CD14-positive monocyte (primary cell): ENCODE data around the gene MSGN1. TPM values are rescaled to one million over a fixed set of nuclear protein-coding genes. Genes with fewer than 3 reads are reported as not detected.

Source experiments
- DNase-seq, 3 donors: peaks; one replicate each; pipeline ENCODE4 v3.0.0-alpha.2; 2011 to 2022
- H2AFZ ChIP-seq: 2 replicates; pipeline ENCODE4 v1.6.0; 2012; ENCODE audit warnings: mild to moderate bottlenecking, low read depth, low read length, inconsistent platforms; ENCODE audit not compliant: insufficient read depth, poor library complexity, severe bottlenecking
- H3K27ac ChIP-seq, 2 donors: 1 replicate in 1 of 2; 2 replicates in 1 of 2; pipeline ENCODE4 v1.5.1; 2012 to 2013; ENCODE audit warnings: low read length in 2 of 2, control low read depth in 1 of 2, inconsistent platforms in 1 of 2, low read depth in 1 of 2, mild to moderate bottlenecking in 1 of 2
- H3K27me3 ChIP-seq, 2 donors: one replicate each; pipeline versions ENCODE4 v1.6.0 to v1.6.1; 2011 to 2013; ENCODE audit warnings: low read length in 2 of 2; ENCODE audit not compliant: control insufficient read depth in 2 of 2, insufficient read depth in 2 of 2
- H3K36me3 ChIP-seq, 2 donors: replicated peaks in 1 of 2; 1 replicate in 1 of 2; 2 replicates in 1 of 2; pipeline versions ENCODE4 v1.5.1 to v1.6.1; 2012 to 2013; ENCODE audit warnings: low read length in 2 of 2, control low read depth in 1 of 2, inconsistent platforms in 1 of 2, mild to moderate bottlenecking in 1 of 2; ENCODE audit not compliant: insufficient read depth in 2 of 2, control insufficient read depth in 1 of 2
- H3K4me1 ChIP-seq, 2 donors: 1 replicate in 1 of 2; 2 replicates in 1 of 2; pipeline versions ENCODE4 v1.5.1 to v1.6.1; 2012 to 2013; ENCODE audit warnings: low read length in 2 of 2, control low read depth in 1 of 2, inconsistent platforms in 1 of 2, mild to moderate bottlenecking in 1 of 2, moderate library complexity in 1 of 2; ENCODE audit not compliant: insufficient read depth in 2 of 2, control insufficient read depth in 1 of 2
- H3K4me2 ChIP-seq: replicated peaks from 2 replicates; pipeline ENCODE3; 2012; ENCODE audit warnings: low read length, moderate library complexity, mild to moderate bottlenecking; ENCODE audit not compliant: poor library complexity, severe bottlenecking; ENCODE audit errors: extremely low read depth
- H3K4me3 ChIP-seq, 3 experiments: fragments of 200-600 bp in 1 of 3; sonication (generic) in 1 of 3; replicated peaks in 1 of 3; 1 replicate in 2 of 3; 2 replicates in 1 of 3; pipeline ENCODE4 v1.5.1; 2011 to 2013; ENCODE audit warnings: low read length in 3 of 3, mild to moderate bottlenecking in 3 of 3, control low read depth in 2 of 3, low read depth in 2 of 3, inconsistent platforms in 1 of 3, moderate library complexity in 1 of 3
- H3K79me2 ChIP-seq: 2 replicates; pipeline ENCODE4 v1.6.0; 2012; ENCODE audit warnings: mild to moderate bottlenecking, control low read depth, inconsistent platforms, low read length, moderate library complexity; ENCODE audit not compliant: insufficient read depth
- H3K9ac ChIP-seq: 2 replicates; pipeline ENCODE4 v1.6.0; 2017; ENCODE audit warnings: low read length, mild to moderate bottlenecking; ENCODE audit not compliant: insufficient read depth, poor library complexity, severe bottlenecking
- H3K9me3 ChIP-seq, 2 donors: replicated peaks in 1 of 2; 1 replicate in 1 of 2; 2 replicates in 1 of 2; pipeline versions ENCODE4 v1.5.1 to v1.6.1; 2012 to 2013; ENCODE audit warnings: low read length in 2 of 2, control low read depth in 1 of 2; ENCODE audit not compliant: control insufficient read depth in 1 of 2, insufficient read depth in 1 of 2
- H4K20me1 ChIP-seq: 2 replicates; pipeline ENCODE4 v1.6.0; 2012; ENCODE audit warnings: mild to moderate bottlenecking, low read length, control low read depth, moderate library complexity; ENCODE audit not compliant: insufficient read depth
- H3K27ac Mint-ChIP-seq, 7 donors: one replicate each; pipeline ENCODE4 v1.8.0; 2020; ENCODE audit warnings: mild to moderate bottlenecking in 7 of 7, mixed read lengths in 7 of 7, moderate library complexity in 6 of 7, inconsistent platforms in 2 of 7
- H3K27me3 Mint-ChIP-seq, 3 donors: one replicate each; pipeline ENCODE4 v1.8.0; 2021 to 2022; ENCODE audit warnings: low read depth in 3 of 3, mild to moderate bottlenecking in 3 of 3, mixed read lengths in 3 of 3, moderate library complexity in 3 of 3, inconsistent platforms in 1 of 3
- H3K36me3 Mint-ChIP-seq, 2 donors: one replicate each; pipeline ENCODE4 v1.8.0; 2020; ENCODE audit warnings: mixed read lengths in 2 of 2, inconsistent platforms in 1 of 2, mild to moderate bottlenecking in 1 of 2
- H3K4me1 Mint-ChIP-seq: one replicate; pipeline ENCODE4 v1.8.0; 2020; ENCODE audit warnings: mild to moderate bottlenecking, mixed read lengths
- H3K4me3 Mint-ChIP-seq, 2 donors: one replicate each; pipeline ENCODE4 v1.8.0; 2020; ENCODE audit warnings: mild to moderate bottlenecking in 2 of 2, mixed read lengths in 2 of 2, moderate library complexity in 1 of 2
- H3K9me3 Mint-ChIP-seq, 7 donors: one replicate each; pipeline ENCODE4 v1.8.0; 2020 to 2022; ENCODE audit warnings: mixed read lengths in 7 of 7, mild to moderate bottlenecking in 6 of 7, moderate library complexity in 6 of 7, inconsistent platforms in 2 of 7
- CTCF ChIP-seq: fragments of 200-600 bp; IDR thresholded peaks from one replicate; pipeline ENCODE4 v1.8.0; 2022; ENCODE audit warnings: antibody characterized with exemption, mild to moderate bottlenecking
- WGBS: methylation state at CpG from one replicate; pipeline ENCODE4 v1.1.5; 2013; ENCODE audit warnings: missing lambda C conversion rate; ENCODE audit not compliant: insufficient coverage; 5-methylcytosine and 5-hydroxymethylcytosine counted together
- intact Hi-C, 2 donors: fragments of 100-400 bp; cut with micrococcal nuclease; formaldehyde crosslinking; loops; one replicate each; pipeline versions ENCODE4 v1.15.0 to v1.15.1; 2023
- polyA plus RNA-seq, 3 donors: library from polyadenylated mRNA; depleted of rRNA in 1 of 3; unstranded in 2 of 3; stranded (reverse) in 1 of 3; fragments of 300-500 nt in 2 of 3; fragments of >200 nt in 1 of 3; fragmentation: Illumina TruSeq in 2 of 3; gene quantifications; 1 replicate in 2 of 3; 2 replicates in 1 of 3; pipeline ENCODE4 v1.2.3, GENCODE V29; 2012 to 2021

The MSGN1 gene
- polyA plus RNA-seq, 3 donors = not detected

DNA sequence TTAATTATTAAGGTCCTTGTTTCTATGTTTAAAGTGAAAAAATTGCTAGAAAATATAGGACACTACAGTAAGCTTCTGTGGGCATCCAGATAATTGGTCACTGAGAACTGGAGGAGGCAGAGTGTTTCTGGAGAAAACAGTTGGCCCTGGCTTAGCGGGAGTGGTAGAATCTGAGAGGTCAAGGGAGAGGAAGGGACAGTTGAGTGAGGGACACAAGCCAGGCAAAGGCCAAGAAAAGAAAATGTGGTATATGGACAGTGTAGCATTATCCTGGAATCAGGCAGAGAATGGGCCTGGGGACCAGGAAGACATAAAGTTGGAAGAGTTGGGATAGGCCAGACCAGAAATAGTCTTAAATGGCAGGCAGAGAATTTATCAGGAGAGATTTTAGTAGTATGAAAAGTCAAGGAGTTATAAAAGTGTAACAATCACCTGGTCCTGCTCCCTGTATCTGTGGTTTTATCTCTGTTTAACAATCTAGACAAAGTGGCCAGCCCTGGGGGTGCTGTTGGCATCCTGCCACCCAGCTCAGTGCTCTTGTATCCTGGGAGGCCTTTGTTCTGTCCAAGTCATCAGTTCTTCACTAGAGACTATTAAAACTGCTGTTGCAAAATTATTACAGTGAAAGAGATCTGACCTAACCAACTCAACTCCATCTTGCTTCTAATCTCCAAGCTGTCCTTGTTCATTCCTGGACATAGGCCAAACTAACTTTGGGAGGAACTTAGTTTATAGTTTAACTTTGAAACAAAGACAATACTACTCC is 15.4 kb upstream of the MSGN1 start:
- no peak overlapping the region for H3K4me2 ChIP-seq
- intact Hi-C loops = no loop called here
- no peak overlapping the region for H3K4me3 ChIP-seq
- Mint-ChIP-seq H3K27ac (peak overlapping the region in 1 of 7 donors; percentile 62), H3K9me3 (peaks cover 0 to 2% (median 0%) of the 10 kb centered on the region in 7 donors), H3K4me3 (no peak overlapping the region), H3K36me3 (no peaks in the 10 kb centered on the region), H3K27me3 (peaks cover 2 to 5% (median 3%) of the 10 kb centered on the region in 3 donors), H3K4me1 (peaks cover 24% of the 10 kb centered on the region)
- H3K9ac ChIP-seq = no peak overlapping the region
- no peak for TF ChIP-seq CTCF
- DNase-seq = no peak
- no peaks in the 10 kb centered on the region for H4K20me1 ChIP-seq
- 100% methylated on average over 1 of the region's 1 CpG for WGBS
- no peak overlapping the region for H2AFZ ChIP-seq
- H3K27me3 ChIP-seq = no peaks in the 10 kb centered on the region
- no peak overlapping the region for H3K27ac ChIP-seq
- no peaks in the 10 kb centered on the region for H3K36me3 ChIP-seq
- no peaks in the 10 kb centered on the region for H3K9me3 ChIP-seq
- peaks cover 19 to 25% of the 10 kb centered on the region in 2 donors for H3K4me1 ChIP-seq
- no peaks in the 10 kb centered on the region for H3K79me2 ChIP-seq

- no peak for DNase-seq
- Histone ChIP-seq H3K36me3 (no peaks in the 10 kb centered on the region), H3K4me2 (no peak overlapping the region), H2AFZ (no peak overlapping the region), H3K9ac (no peak overlapping the region), H3K9me3 (no peaks in the 10 kb centered on the region), H3K4me1 (peaks cover 21 to 27% of the 10 kb centered on the region in 2 donors), H3K27me3 (no peaks in the 10 kb centered on the region), H3K79me2 (no peaks in the 10 kb centered on the region), H4K20me1 (no peaks in the 10 kb centered on the region), H3K27ac (no peak overlapping the region), H3K4me3 (no peak overlapping the region)
- Mint-ChIP-seq H3K27me3 (peaks cover 0 to 5% (median 0%) of the 10 kb centered on the region in 3 donors), H3K9me3 (no peaks in the 10 kb centered on the region), H3K36me3 (no peaks in the 10 kb centered on the region), H3K4me1 (peaks cover 26% of the 10 kb centered on the region), H3K4me3 (no peak overlapping the region), H3K27ac (peak overlapping the region in 3 of 7 donors; percentile 27 to 77 (median 57))
- intact Hi-C loops = no loop called here
- TF ChIP-seq CTCF = no peak
- no CpG with 5 or more reads among the region's 3 CpGs for WGBS
Observed at GRCh38 chr2:17803497-17803896, 12.8 kb upstream of the MSGN1 start.
